ENCODE data around the gene HTRA2.
"Not testable (repeated sequence)": the region's sequence is repeated elsewhere in the genome, so short reads cannot be mapped to it uniquely, and the experiment has no call there.

The HTRA2 gene

DNA sequence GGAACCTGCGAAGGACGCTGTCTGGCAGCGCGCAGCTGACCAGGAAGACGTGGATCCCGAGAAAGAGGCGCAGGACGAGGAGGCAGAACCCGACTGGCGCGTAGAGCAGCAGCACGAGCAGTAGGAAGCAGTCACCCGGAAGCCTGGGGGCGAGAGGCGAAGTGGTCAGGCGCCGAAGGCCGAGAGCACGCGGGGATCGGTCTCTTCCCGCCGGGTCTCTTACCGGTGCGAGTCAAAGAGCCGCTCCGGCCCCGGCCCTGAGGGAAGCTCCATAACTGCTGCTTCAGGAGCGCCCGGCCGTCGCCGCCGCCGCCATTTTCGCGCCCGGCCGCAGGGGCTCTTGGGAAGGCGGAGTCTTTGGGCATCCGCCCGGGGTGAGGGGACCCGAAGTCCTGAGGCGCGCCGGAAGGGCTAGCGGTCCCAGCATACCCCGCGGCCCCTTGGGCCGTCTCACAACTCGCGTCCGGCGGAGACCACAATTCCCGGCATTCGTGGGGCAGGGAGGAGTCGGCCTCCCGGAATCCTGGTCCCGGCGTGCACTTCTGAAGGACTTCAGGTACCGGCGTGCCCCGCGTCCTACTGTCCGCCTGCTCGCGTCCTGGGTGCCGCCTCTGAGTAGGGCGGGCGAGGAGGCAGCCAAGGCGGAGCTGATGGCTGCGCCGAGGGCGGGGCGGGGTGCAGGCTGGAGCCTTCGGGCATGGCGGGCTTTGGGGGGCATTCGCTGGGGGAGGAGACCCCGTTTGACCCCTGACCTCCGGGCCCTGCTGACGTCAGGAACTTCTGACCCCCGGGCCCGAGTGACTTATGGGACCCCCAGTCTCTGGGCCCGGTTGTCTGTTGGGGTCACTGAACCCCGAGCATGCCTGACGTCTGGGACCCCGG, at the start of gene HTRA2, which contains the start of gene AUP1:
Gene HTRA2, plus strand, starts transcription at position 577 of the 882 bp plus-strand sequence. Its CDS starts 74 bp downstream, at position 651.
Gene AUP1, minus strand, starts transcription at position 350 of the 882 bp plus-strand sequence. Its CDS starts 77 bp downstream, at position 273.
- DNase-seq (ENCODE audit: low read depth in 2 of 2) = peak; percentile 88 to 94

- DNase-seq (ENCODE audit: low read depth in 2 of 2) = no peak
These were observed 48.3 kb upstream of the HTRA2 start for GRCh38 chr2:74481431-74481830.

DNA sequence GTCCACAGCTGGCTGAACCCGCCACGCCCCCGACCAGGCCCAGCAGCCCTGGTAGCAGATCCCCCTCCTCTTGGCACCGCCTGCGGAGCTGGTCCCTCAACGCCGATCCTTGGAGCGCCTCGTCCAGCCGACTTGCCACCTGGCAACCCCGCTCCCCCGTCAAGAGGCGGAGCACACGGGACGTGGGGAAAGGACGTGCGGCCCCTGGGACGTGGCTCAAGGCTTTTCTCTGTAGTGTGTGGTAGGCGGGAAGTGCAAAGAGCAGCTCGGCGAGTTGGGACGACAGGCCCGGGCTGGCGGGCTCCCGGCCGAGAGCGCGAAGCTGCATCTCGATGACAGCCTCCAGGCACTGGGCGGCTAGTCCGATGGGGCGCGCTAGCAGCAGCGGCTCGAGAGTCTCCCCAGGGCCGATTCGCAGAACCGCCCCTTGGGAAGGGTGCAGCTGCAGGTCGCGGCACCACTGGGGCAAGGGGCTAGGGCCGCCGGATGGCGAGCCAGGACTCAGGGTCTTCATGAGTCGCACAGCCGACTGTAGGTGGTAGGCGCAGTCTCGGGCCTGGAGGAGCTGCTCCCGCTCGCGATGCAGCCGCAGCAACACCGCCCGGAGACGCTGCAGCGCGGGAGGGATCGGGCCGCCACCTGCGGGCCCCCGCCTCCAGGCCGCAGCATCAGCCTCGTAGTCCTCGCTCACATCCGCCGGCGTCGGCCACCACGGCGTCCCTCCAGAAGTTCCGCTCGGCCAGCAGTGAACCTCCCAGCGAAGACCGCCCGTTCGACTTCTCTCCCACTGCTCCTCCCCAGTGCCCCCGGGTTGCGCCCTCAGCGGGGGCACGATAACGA, 47.6 kb upstream of the HTRA2 start:
- DNase-seq (ENCODE audit: low read depth in 2 of 2) = no peak

DNA sequence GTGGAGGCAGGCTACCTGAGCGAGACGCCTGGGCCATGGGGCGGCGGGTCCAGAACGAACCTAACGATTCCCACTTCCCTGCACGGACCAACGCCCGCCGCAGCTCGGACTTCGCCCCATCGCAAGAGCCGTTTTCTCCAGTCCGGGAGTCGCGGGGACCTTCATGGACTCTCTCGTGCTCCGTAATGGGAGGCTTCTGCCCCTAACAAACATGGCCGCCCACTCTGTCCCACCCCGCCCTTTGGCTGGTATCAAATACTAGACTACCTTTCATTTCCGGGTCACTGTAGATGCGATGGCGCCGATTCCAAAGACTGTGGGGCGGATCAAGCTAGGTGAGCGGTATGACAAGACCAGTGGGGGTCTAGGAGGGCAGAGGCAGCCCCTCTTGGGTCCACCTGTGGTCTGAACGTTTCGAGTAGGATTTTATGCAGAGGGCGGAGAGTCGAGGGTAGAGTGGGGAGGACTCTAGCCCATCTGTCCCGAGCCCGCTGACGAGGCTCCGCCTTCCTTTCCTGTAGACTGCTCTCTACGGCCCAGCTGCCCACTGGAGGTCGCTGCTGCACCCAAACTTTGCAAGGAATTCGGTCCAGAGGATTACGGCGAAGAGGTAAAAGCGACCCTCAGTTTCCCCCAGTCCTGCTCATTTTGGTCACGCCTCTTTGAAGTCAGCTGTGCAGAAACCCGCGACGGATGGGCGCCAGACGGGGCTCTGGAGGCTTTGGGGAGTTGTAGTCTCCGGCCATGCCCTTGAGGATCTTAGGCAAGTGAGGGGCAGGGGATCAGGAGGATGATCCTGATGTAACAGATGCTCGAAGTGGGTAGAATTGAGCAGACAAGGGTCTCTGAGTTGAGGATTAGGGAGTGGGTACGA, 46.7 kb upstream of the HTRA2 start, which contains the start of the genes CCDC142 and TTC31:
Gene CCDC142, minus strand, starts transcription at position 198 of the 874 bp plus-strand sequence. Its CDS starts 161 bp downstream, at position 37.
Gene TTC31, plus strand, starts transcription at position 281 of the 874 bp plus-strand sequence. Its CDS starts 15 bp downstream, at position 296.
- DNase-seq (ENCODE audit: low read depth in 2 of 2) = peak; percentile 85 to 93

DNA sequence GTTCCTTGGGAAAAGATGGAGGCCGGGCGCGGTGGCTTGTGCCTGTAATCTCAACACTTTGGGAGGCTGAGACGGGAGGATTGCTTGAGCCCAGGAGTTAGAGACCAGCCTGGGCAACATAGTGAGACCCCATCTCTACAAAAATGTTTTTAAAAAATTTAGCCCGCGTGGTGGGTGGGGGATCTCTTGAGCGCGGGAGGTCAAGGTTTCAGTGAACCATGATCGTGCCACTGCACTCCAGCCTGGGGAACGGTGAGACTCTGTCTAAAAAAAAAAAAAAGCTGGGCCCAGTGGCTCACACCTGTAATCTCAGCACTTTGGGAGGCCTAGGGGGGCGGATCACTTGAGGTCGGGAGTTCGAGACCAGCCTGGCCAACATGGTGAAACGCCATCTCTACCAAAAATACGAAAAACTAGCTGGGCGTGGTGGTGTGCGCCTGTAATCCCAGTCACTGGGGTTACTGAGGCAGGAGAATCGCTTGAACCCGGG, 46.0 kb upstream of the HTRA2 start:
- not testable (repeated sequence) for DNase-seq (ENCODE audit: low read depth in 2 of 2)

DNA sequence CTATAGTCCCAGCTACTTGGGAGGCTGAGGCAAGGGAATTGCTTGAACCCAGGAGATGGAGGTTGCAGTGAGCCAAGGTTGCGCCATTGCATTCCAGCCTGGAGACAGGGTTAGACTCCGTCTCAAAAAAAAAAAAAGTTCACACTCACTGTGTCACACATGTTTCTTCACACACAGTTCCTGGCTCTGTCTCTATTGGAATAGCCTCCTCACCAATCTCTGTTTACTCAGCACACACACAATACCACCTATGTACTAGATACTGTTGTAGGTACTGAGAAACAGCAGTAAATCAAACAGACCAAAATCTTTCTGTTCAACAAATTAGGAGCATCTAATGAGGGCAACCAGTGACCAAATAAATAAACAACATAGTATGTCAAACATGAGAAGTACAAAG, 43.6 kb upstream of the HTRA2 start:
- no peak for DNase-seq (ENCODE audit: low read depth in 2 of 2)

GRCh38 chr2:74488643-74489481, 40.9 kb upstream of the HTRA2 start:
- DNase-seq (ENCODE audit: low read depth in 2 of 2) = no peak

DNA sequence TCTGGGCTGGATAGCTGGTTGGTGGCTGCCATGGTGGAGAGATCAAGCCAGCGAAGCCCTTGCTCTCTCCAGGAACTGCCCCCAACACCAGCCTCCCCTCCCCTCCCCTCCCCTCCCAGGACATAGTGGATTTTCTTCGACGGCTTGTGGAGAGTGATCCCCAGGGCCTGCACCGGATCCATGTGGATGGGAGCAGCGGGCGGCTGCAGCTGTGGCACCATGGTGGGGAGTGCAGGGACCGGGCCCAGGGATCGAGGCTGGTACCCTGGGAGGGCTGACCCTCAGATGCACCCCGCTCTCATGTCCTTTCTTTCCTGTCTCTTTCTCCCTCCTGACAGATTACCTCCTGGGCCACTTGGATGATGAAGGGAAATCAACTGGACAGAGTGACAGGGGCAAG, 39.8 kb upstream of the HTRA2 start:
- DNase-seq (ENCODE audit: low read depth in 2 of 2) = no peak

GRCh38 chr2:74491648-74492544, 37.8 kb upstream of the HTRA2 start:
- DNase-seq (ENCODE audit: low read depth in 2 of 2) = no peak

DNA sequence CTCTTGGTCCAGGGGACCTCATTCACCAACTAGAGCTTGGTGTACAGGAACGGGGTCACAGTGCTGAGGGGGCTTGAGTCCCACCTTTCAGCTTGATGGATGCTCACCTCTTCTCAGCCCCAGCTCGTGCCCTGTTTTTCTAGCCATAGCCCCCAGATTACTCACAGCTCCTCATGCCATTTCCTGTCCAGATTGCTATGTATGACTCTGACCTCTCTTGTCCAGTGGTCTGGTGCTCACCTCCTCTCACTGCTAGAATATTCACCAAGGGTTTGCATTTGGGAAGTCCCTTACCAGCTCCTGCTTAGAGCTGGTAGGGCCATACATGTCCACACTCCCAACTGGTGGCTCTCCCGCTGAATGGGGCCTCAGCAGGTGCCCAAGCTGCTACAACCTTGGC, 36.2 kb upstream of the HTRA2 start:
- no peak for DNase-seq (ENCODE audit: low read depth in 2 of 2)

DNA sequence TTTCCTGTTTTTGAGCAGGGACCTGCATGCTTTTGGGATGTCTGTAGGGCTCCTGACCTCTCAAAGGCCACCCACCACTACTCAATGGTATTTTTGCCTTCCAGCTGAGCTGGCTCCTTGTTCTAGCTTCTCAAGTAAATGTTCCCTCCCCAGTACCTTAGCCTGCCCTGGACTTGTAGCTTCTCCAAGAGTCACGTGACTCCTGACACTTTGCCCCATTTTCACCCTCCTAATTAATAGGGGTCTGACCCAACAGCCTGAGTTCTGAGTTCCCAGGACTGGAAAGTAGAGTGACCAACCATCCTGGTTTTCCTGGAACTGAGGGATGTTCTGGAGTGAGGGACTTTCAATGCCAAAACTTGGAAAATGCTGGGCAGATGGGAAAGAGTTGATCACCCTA, 34.3 kb upstream of the HTRA2 start:
- DNase-seq (ENCODE audit: low read depth in 2 of 2) = no peak

DNA sequence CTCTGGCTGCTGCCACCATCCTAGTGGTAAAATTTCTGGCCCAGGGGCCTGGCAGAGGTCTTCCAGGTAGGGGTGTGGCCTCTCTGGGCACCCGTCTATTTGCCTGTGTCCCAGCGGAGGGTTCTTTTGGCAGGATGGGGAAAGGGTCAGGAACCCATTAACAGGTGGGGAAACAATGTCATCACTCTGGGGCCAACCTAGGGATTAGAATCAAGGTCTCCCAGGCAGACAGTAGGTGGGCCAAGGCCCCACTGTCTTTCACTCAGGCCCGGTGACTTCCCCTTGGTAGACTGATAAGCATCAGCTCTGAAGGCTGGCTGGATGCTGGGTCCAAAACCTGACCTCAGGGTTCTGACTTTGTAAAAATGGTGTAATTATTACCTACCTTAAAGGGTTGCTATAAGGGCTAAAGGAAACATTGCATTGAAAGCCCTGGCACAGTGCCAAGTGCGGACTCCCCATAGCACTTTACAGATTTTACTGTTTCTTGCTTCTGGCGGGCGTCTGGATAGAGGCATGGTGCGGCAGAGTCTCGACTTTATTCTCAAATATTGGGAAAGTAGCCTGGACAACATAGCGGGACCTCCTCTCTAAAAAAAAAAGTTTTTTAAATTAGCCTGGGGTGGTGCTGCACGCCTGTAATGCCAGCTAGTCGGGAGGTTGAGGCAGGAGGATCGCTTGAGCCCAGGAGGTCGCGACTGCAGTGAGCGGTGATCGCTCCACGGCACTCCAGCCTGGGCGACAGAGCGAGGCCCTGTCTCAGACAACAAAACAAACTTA, 32.5 kb upstream of the HTRA2 start:
- no peak for DNase-seq (ENCODE audit: low read depth in 2 of 2)

DNA sequence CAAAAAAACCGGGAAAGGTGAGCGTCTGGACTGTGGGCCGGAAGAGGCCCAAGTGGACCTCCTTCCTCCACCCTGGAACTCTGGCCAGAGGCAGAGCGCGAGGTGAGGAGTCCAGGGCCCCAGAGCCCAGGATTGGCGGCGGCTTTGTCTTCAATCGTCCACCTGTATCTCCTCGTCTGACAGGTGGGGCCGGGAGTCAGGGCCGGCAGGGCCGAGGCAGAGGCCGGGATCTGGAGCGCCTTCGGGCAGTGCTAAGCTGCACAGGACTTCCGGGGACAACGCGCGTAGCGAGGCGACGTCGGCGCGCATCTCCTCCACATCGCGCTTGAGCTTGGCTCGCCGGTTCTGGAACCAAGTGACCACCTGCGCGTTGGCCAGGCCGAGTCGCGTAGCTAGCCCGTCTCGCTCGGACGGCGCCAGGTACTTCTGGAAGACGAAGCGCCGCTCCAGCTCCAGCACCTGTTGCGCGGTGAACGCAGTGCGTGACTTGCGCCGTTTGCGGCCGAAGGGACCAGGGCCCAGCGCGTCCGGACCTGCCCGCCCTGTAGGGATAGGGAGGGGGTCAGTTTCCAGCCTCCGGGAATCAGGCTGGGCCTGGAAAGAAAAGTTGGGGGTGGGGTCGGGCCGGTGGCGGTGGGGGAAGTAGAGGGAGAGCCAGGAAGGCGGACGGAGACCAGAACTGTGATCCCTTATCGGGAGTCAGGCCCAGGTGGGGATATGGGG, 31.8 kb upstream of the HTRA2 start:
- peak in 1 of 2 experiments; percentile 16 for DNase-seq (ENCODE audit: low read depth in 2 of 2)

GRCh38 chr2:74498500-74499266, 31.1 kb upstream of the HTRA2 start:
- peak in 1 of 2 experiments; percentile 18 for DNase-seq (ENCODE audit: low read depth in 2 of 2)

DNA sequence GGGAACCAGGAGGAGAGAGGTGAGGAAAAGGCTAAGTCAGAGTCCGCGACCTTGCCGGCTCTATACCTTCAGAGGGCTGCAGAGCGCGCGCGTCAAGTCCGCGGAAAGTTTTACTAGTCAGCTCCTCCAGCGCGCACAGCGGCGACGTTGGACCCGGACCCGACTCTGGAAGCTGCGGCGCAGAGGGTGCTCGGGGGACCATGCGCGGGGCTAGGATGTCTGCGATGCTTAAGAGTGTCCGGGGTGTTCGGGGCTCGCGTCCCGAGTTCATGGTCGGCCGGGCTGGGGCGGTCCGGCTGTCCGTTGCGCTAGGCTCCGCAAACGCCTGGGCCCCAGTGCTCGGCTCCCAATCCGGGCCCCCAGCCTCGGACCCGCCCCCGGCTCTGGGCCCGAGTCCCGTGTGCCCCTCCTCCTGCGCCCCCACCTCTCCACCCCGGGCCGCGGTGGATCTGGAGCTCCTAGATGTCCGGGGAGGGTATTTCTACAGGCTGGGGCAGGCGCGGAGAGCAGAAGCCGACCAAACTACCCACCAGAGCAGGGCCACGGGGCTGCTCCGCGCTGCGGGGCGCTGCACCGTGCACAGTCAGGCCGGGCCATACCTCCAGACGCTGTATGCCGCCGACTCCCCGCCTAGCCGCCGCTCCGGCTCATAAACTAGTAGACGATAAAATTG, 30.3 kb upstream of the HTRA2 start, which contains the start of gene LBX2:
Gene LBX2, minus strand, starts transcription at position 337 of the 673 bp plus-strand sequence. Its CDS starts 66 bp downstream, at position 271.
- DNase-seq (ENCODE audit: low read depth in 2 of 2) = peak in 1 of 2 experiments; percentile 43
